M059J (cell line): ENCODE data around the gene TMEM255B. TPM values are rescaled to one million over a fixed set of nuclear protein-coding genes. Genes with fewer than 3 reads are reported as not detected.

Experiments used
- DNase-seq: peaks from one replicate; pipeline ENCODE4 v3.0.0-alpha.2; 2012; ENCODE audit warnings: low read depth
- total RNA-seq: library from RNA; depleted of rRNA; stranded (reverse); fragments of >200 nt; shearing (Covaris generic); gene quantifications from 2 replicates; pipeline ENCODE4 v1.2.3, GENCODE V29; 2014

TMEM255B gene
- total RNA-seq, 1 experiment from 2014 or later: 3.5 TPM

- DNase-seq: no peak
These were observed 9.2 kb downstream of the TMEM255B start for GRCh38 chr13:113768018-113768905.

- no peak for DNase-seq
These were observed 10.1 kb downstream of the TMEM255B start for GRCh38 chr13:113769106-113769505.

- DNase-seq: no peak
These were observed 10.9 kb downstream of the TMEM255B start for GRCh38 chr13:113769881-113770280.

GRCh38 chr13:113770441-113770840, 11.4 kb downstream of the TMEM255B start:
- DNase-seq: no peak

GRCh38 chr13:113770937-113771336, 11.9 kb downstream of the TMEM255B start:
- no peak for DNase-seq

GRCh38 chr13:113771709-113772331, 12.8 kb downstream of the TMEM255B start:
- peak; percentile 18 for DNase-seq

- peak; percentile 84 for DNase-seq
These were observed 15.4 kb downstream of the TMEM255B start for GRCh38 chr13:113774177-113775107.

GRCh38 chr13:113775451-113776145, 16.6 kb downstream of the TMEM255B start:
- no peak for DNase-seq

GRCh38 chr13:113776231-113777125, 17.5 kb downstream of the TMEM255B start:
- no peak for DNase-seq

- peak; percentile 21 for DNase-seq
These were observed 18.6 kb downstream of the TMEM255B start for GRCh38 chr13:113777311-113778260.

- DNase-seq: no peak
These were observed 22.5 kb downstream of the TMEM255B start for GRCh38 chr13:113781571-113781970.

- no peak for DNase-seq
These were observed 23.4 kb downstream of the TMEM255B start for GRCh38 chr13:113782472-113782871.

- no peak for DNase-seq
These were observed 24.3 kb downstream of the TMEM255B start for GRCh38 chr13:113783200-113783881.

- peak; percentile 19 for DNase-seq
These were observed 25.1 kb downstream of the TMEM255B start for GRCh38 chr13:113783966-113784644.

GRCh38 chr13:113784645-113785024, 25.6 kb downstream of the TMEM255B start:
- no peak for DNase-seq

- DNase-seq: peak; percentile 99
These were observed 26.3 kb downstream of the TMEM255B start for GRCh38 chr13:113785051-113786010.
